Central memory CD8-positive, alpha-beta T cell (primary cell): ENCODE measurements around the gene FAXDC2.
"Not testable (repeated sequence)": the region's sequence is repeated elsewhere in the genome, so short reads cannot be mapped to it uniquely, and the experiment has no call there.

Experiments used
- ATAC-seq: fragments of 150-1000 bp; cut with Tn5 transposase; replicated peaks from 2 replicates; pipeline ENCODE4 v1.10.0; 2022; ENCODE audit warnings: mild to moderate bottlenecking, moderate FRiP score, moderate number of reproducible peaks; ENCODE audit not compliant: poor library complexity, severe bottlenecking; ENCODE audit errors: extremely low read depth
- DNase-seq, 2 donors: peaks; one replicate each; pipeline ENCODE4 v3.0.0; 2021; ENCODE audit warnings: low spot score in 2 of 2
- H3K27ac Mint-ChIP-seq: one replicate; pipeline ENCODE4 v1.8.0; 2022; ENCODE audit warnings: low read depth, mild to moderate bottlenecking, moderate library complexity, mixed read lengths
- H3K27me3 Mint-ChIP-seq: one replicate; pipeline ENCODE4 v1.8.0; 2022; ENCODE audit warnings: mixed read lengths
- H3K36me3 Mint-ChIP-seq: one replicate; pipeline ENCODE4 v1.8.0; 2022; ENCODE audit warnings: mild to moderate bottlenecking, moderate library complexity, mixed read lengths; ENCODE audit not compliant: insufficient read depth
- H3K4me1 Mint-ChIP-seq: one replicate; pipeline ENCODE4 v1.8.0; 2022; ENCODE audit warnings: mixed read lengths
- H3K4me3 Mint-ChIP-seq: one replicate; pipeline ENCODE4 v1.8.0; 2022; ENCODE audit warnings: mild to moderate bottlenecking, moderate library complexity, mixed read lengths
- H3K9me3 Mint-ChIP-seq: one replicate; pipeline ENCODE4 v1.8.0; 2022; ENCODE audit warnings: mixed read lengths

FAXDC2 gene

GRCh38 chr5:154832804-154833203 is 17.6 kb downstream of the FAXDC2 start:
- not testable (repeated sequence) for ATAC-seq, H3K36me3 Mint-ChIP-seq, H3K4me3 Mint-ChIP-seq, H3K9me3 Mint-ChIP-seq, H3K27ac Mint-ChIP-seq, H3K27me3 Mint-ChIP-seq, DNase-seq
- H3K4me1 Mint-ChIP-seq: peaks cover 25% of the 10 kb centered on the region

GRCh38 chr5:154831451-154831850 is 19.0 kb downstream of the FAXDC2 start:
- ATAC-seq: no peak
- DNase-seq: no peak
- H3K36me3 Mint-ChIP-seq: peaks cover 4% of the 10 kb centered on the region
- no peak overlapping the region for H3K27ac Mint-ChIP-seq
- peaks cover 29% of the 10 kb centered on the region for H3K4me1 Mint-ChIP-seq
- no peak overlapping the region for H3K4me3 Mint-ChIP-seq
- H3K27me3 Mint-ChIP-seq: no peaks in the 10 kb centered on the region
- no peaks in the 10 kb centered on the region for H3K9me3 Mint-ChIP-seq

- no peak for ATAC-seq
- peak overlapping the region; percentile 26 for H3K4me3 Mint-ChIP-seq
Measured at GRCh38 chr5:154830596-154830995, 19.8 kb downstream of the FAXDC2 start.

GRCh38 chr5:154830219-154830595 is 20.2 kb downstream of the FAXDC2 start:
- peaks cover 29% of the 10 kb centered on the region for H3K4me1 Mint-ChIP-seq
- H3K27me3 Mint-ChIP-seq: no peaks in the 10 kb centered on the region
- H3K9me3 Mint-ChIP-seq: no peaks in the 10 kb centered on the region
- H3K27ac Mint-ChIP-seq: peak overlapping the region; percentile 48
- peaks cover 4% of the 10 kb centered on the region for H3K36me3 Mint-ChIP-seq
- H3K4me3 Mint-ChIP-seq: peak overlapping the region; percentile 26
- ATAC-seq (no peak), DNase-seq (no peak)

More at GRCh38 chr5:154830596-154830995, 19.8 kb downstream of the FAXDC2 start:
- H3K27ac Mint-ChIP-seq: peak overlapping the region; percentile 48
- no peaks in the 10 kb centered on the region for H3K27me3 Mint-ChIP-seq
- peaks cover 4% of the 10 kb centered on the region for H3K36me3 Mint-ChIP-seq
- no peaks in the 10 kb centered on the region for H3K9me3 Mint-ChIP-seq
- no peak for DNase-seq
- H3K4me1 Mint-ChIP-seq: peaks cover 29% of the 10 kb centered on the region

- DNase-seq (no peak), ATAC-seq (peak; percentile 32)
- peak overlapping the region; percentile 26 for H3K4me3 Mint-ChIP-seq
Measured at GRCh38 chr5:154829589-154830218, 20.7 kb downstream of the FAXDC2 start.

GRCh38 chr5:154829181-154829588 is 21.2 kb downstream of the FAXDC2 start:
- H3K27ac Mint-ChIP-seq: peak overlapping the region; percentile 48
- H3K27me3 Mint-ChIP-seq: no peaks in the 10 kb centered on the region
- peaks cover 4% of the 10 kb centered on the region for H3K36me3 Mint-ChIP-seq
- ATAC-seq (peak; percentile 14), DNase-seq (no peak)
- H3K4me3 Mint-ChIP-seq: peak overlapping the region; percentile 26
- H3K4me1 Mint-ChIP-seq: peaks cover 29% of the 10 kb centered on the region
- no peaks in the 10 kb centered on the region for H3K9me3 Mint-ChIP-seq

More at GRCh38 chr5:154829589-154830218, 20.7 kb downstream of the FAXDC2 start:
- Mint-ChIP-seq H3K27me3 (no peaks in the 10 kb centered on the region), H3K27ac (peak overlapping the region; percentile 48), H3K9me3 (no peaks in the 10 kb centered on the region), H3K4me1 (peaks cover 29% of the 10 kb centered on the region), H3K36me3 (peaks cover 4% of the 10 kb centered on the region)

- no peak overlapping the region for H3K4me3 Mint-ChIP-seq
- no peaks in the 10 kb centered on the region for H3K27me3 Mint-ChIP-seq
- ATAC-seq (no peak), DNase-seq (no peak)
- no peaks in the 10 kb centered on the region for H3K9me3 Mint-ChIP-seq
- no peak overlapping the region for H3K27ac Mint-ChIP-seq
- H3K4me1 Mint-ChIP-seq: peaks cover 32% of the 10 kb centered on the region
- peaks cover 7% of the 10 kb centered on the region for H3K36me3 Mint-ChIP-seq
Measured at GRCh38 chr5:154824070-154824469, 26.3 kb downstream of the FAXDC2 start.

GRCh38 chr5:154823605-154824004 is 26.8 kb downstream of the FAXDC2 start:
- H3K4me1 Mint-ChIP-seq: peaks cover 36% of the 10 kb centered on the region
- ATAC-seq (no peak), DNase-seq (no peak)
- H3K9me3 Mint-ChIP-seq: no peaks in the 10 kb centered on the region
- H3K4me3 Mint-ChIP-seq: no peak overlapping the region
- no peak overlapping the region for H3K27ac Mint-ChIP-seq
- H3K27me3 Mint-ChIP-seq: no peaks in the 10 kb centered on the region
- H3K36me3 Mint-ChIP-seq: peaks cover 7% of the 10 kb centered on the region

- H3K4me3 Mint-ChIP-seq, DNase-seq, H3K27ac Mint-ChIP-seq, H3K36me3 Mint-ChIP-seq, H3K27me3 Mint-ChIP-seq, H3K9me3 Mint-ChIP-seq, ATAC-seq: not testable (repeated sequence)
- peaks cover 32% of the 10 kb centered on the region for H3K4me1 Mint-ChIP-seq
Measured at GRCh38 chr5:154822896-154823295, 27.5 kb downstream of the FAXDC2 start.

- DNase-seq (no peak), ATAC-seq (no peak)
- Mint-ChIP-seq H3K27ac (peak overlapping the region; percentile 78), H3K9me3 (no peaks in the 10 kb centered on the region), H3K4me3 (no peak overlapping the region), H3K36me3 (peaks cover 14% of the 10 kb centered on the region), H3K4me1 (peaks cover 38% of the 10 kb centered on the region), H3K27me3 (no peaks in the 10 kb centered on the region)
Measured at GRCh38 chr5:154820383-154820782, 30.0 kb downstream of the FAXDC2 start.

- Mint-ChIP-seq H3K9me3 (no peaks in the 10 kb centered on the region), H3K4me3 (no peak overlapping the region), H3K27me3 (no peaks in the 10 kb centered on the region), H3K4me1 (peaks cover 44% of the 10 kb centered on the region), H3K36me3 (peaks cover 21% of the 10 kb centered on the region), H3K27ac (peak overlapping the region; percentile 71)
- ATAC-seq (no peak), DNase-seq (no peak)
Measured at GRCh38 chr5:154819546-154819945, 30.9 kb downstream of the FAXDC2 start.

GRCh38 chr5:154818471-154819116 is 31.8 kb downstream of the FAXDC2 start:
- peak overlapping the region; percentile 71 for H3K27ac Mint-ChIP-seq
- H3K36me3 Mint-ChIP-seq: peaks cover 28% of the 10 kb centered on the region
- ATAC-seq (no peak), DNase-seq (no peak)
- H3K27me3 Mint-ChIP-seq: no peaks in the 10 kb centered on the region
- H3K4me3 Mint-ChIP-seq: no peak overlapping the region
- H3K9me3 Mint-ChIP-seq: no peaks in the 10 kb centered on the region
- H3K4me1 Mint-ChIP-seq: peaks cover 48% of the 10 kb centered on the region

- no peaks in the 10 kb centered on the region for H3K27me3 Mint-ChIP-seq
- H3K9me3 Mint-ChIP-seq: no peaks in the 10 kb centered on the region
- no peak for ATAC-seq
- H3K36me3 Mint-ChIP-seq: peaks cover 28% of the 10 kb centered on the region
- no peak overlapping the region for H3K27ac Mint-ChIP-seq
- DNase-seq: no peak
- no peak overlapping the region for H3K4me3 Mint-ChIP-seq
- H3K4me1 Mint-ChIP-seq: peaks cover 56% of the 10 kb centered on the region
Measured at GRCh38 chr5:154817815-154818214, 32.6 kb downstream of the FAXDC2 start.
